Endothelial cell of umbilical vein (primary cell): Measurements from ENCODE around the gene EPS8L2. TPM values are rescaled to one million over a fixed set of nuclear protein-coding genes. Genes with fewer than 3 reads are reported as not detected.

Source experiments
- BruUV-seq: library from RNA; stranded (reverse); fragments of 400-500 nt; replicated peaks from 2 replicates; lab custom pipeline; 2021; lab: Mats Ljungman, UMichigan
- CTCF ChIA-PET: fragments of 300-600, 350-600 bp; sonication (Branson Sonifier 250); formaldehyde crosslinking; loops from one replicate; lab custom pipeline; 2021; ENCODE audit warnings: antibody characterized with exemption, inconsistent platforms; lab: Charles Lee
- POLR2A ChIA-PET: fragments of 300-600, 350-600 bp; sonication (Branson Sonifier 250); formaldehyde crosslinking; loops from one replicate; lab custom pipeline; 2021; ENCODE audit warnings: antibody characterized with exemption, inconsistent platforms; lab: Charles Lee
- DNase-seq: peaks from one replicate; pipeline ENCODE4 v3.0.0-alpha.2; 2011; ENCODE audit warnings: low read depth, low spot score
- FAIRE-seq: peaks from 2 replicates; lab custom pipeline; 2011; peaks lifted over from hg19 to GRCh38; lab: Jason Lieb, UNC
- H2AFZ ChIP-seq: 2 replicates; pipeline ENCODE4 v1.6.0; 2012; ENCODE audit warnings: low read depth, low read length, control low read depth, inconsistent platforms
- H3K27ac ChIP-seq: 2 replicates; pipeline ENCODE4 v1.5.1; 2011; ENCODE audit warnings: low read depth, mild to moderate bottlenecking, control low read depth, low read length, moderate library complexity; ENCODE audit not compliant: insufficient read depth
- H3K27me3 ChIP-seq, 2 experiments: 2 replicates each; pipeline versions ENCODE4 v1.6.0 to v1.6.1; 2011; ENCODE audit warnings: low read length in 2 of 2, mixed read lengths in 1 of 2; ENCODE audit not compliant: control insufficient read depth in 2 of 2, insufficient read depth in 2 of 2
- H3K36me3 ChIP-seq, 2 experiments: 2 replicates in 1 of 2; 3 replicates in 1 of 2; pipeline ENCODE4 v1.5.1; 2011; ENCODE audit warnings: low read length in 2 of 2, mild to moderate bottlenecking in 1 of 2, moderate library complexity in 1 of 2; ENCODE audit not compliant: control insufficient read depth in 2 of 2, insufficient read depth in 2 of 2; ENCODE audit errors: extremely low read depth in 1 of 2
- H3K4me1 ChIP-seq: 3 replicates; pipeline ENCODE4 v1.5.1; 2011; ENCODE audit warnings: mild to moderate bottlenecking, low read length; ENCODE audit not compliant: control insufficient read depth, insufficient read depth; ENCODE audit errors: extremely low read depth
- H3K4me2 ChIP-seq: 2 replicates; pipeline ENCODE4 v1.6.1; 2011; ENCODE audit warnings: low read length, control low read depth, mixed read lengths; ENCODE audit not compliant: insufficient read depth
- H3K4me3 ChIP-seq, 3 experiments: fragments of 200-600 bp in 1 of 3; sonication (generic), shearing (Covaris generic) in 1 of 3; replicated peaks in 1 of 3; 2 replicates each; pipeline ENCODE4 v1.5.1; 2011 to 2016; ENCODE audit warnings: control low read depth in 3 of 3, low read length in 3 of 3, mild to moderate bottlenecking in 2 of 3, inconsistent platforms in 1 of 3, low read depth in 1 of 3, moderate library complexity in 1 of 3; ENCODE audit not compliant: insufficient read depth in 1 of 3
- H3K79me2 ChIP-seq: 2 replicates; pipeline ENCODE4 v1.6.0; 2012; ENCODE audit warnings: low read length, inconsistent platforms; ENCODE audit not compliant: control insufficient read depth, insufficient read depth
- H3K9ac ChIP-seq: replicated peaks from 2 replicates; pipeline ENCODE3; 2011; ENCODE audit warnings: low read length, control low read depth; ENCODE audit not compliant: insufficient read depth; ENCODE audit errors: extremely low read depth
- H3K9me1 ChIP-seq: replicated peaks from 3 replicates; pipeline ENCODE4 v1.6.0; 2011; ENCODE audit warnings: mild to moderate bottlenecking, low read length; ENCODE audit not compliant: control insufficient read depth, insufficient read depth; ENCODE audit errors: extremely low read depth
- H3K9me3 ChIP-seq: replicated peaks from 2 replicates; pipeline ENCODE4 v1.5.1; 2012; ENCODE audit warnings: low read length, inconsistent platforms; ENCODE audit not compliant: control insufficient read depth, insufficient read depth
- H4K20me1 ChIP-seq: replicated peaks from 2 replicates; pipeline ENCODE3; 2011; ENCODE audit warnings: mild to moderate bottlenecking, low read length; ENCODE audit not compliant: control insufficient read depth, insufficient read depth; ENCODE audit errors: extremely low read depth
- FOS ChIP-seq: IDR thresholded peaks from 2 replicates; pipeline ENCODE4 v1.6.1; 2011; ENCODE audit warnings: mild to moderate bottlenecking, low read length, moderate library complexity, borderline replicate concordance; ENCODE audit not compliant: insufficient read depth
- MYC ChIP-seq: IDR thresholded peaks from one replicate; pipeline ENCODE4 v1.6.1; 2011; ENCODE audit warnings: mild to moderate bottlenecking, low read depth, low read length
- POLR2A ChIP-seq: IDR thresholded peaks from 2 replicates; pipeline ENCODE4 v1.6.1; 2012; ENCODE audit warnings: low read depth, mild to moderate bottlenecking, control low read depth, low read length
- POLR2AphosphoS5 ChIP-seq: IDR thresholded peaks from 2 replicates; pipeline ENCODE4 v1.6.1; 2012; ENCODE audit warnings: low read depth, mild to moderate bottlenecking, control low read depth, low read length, moderate library complexity; ENCODE audit not compliant: insufficient read depth
- dilution Hi-C: fragments of 300-500 bp; cut with MboI; formaldehyde crosslinking; loops from one replicate; pipeline ENCODE4 v1.15.0; 2019; ENCODE audit warnings: low sequenced_read_pairs; ENCODE audit not compliant: extremely low pct_ligation_motif_present
- intact Hi-C: fragments of 100-400 bp; cut with micrococcal nuclease; formaldehyde crosslinking; loops from one replicate; pipeline ENCODE4 v1.10.0; 2022
- polyA plus RNA-seq, 4 experiments: library from polyadenylated mRNA; depleted of rRNA in 3 of 4; stranded (reverse) in 3 of 4; unstranded in 1 of 4; fragments of >200 nt; gene quantifications; 2 replicates each; pipeline versions ENCODE4 v1.2.1 to v1.2.3, GENCODE V29; 2011 to 2012; ENCODE audit warnings: missing spikeins in 1 of 4
- total RNA-seq: library from RNA; stranded (reverse); gene quantifications from 2 replicates; pipeline ENCODE4 v1.2.3, GENCODE V29; 2021
- TF ChIP-seq, protein P1 (sequence below), 2 donors: IDR thresholded peaks; 1 replicate in 1 of 2; 2 replicates in 1 of 2; pipeline ENCODE4 v1.5.1; 2011; ENCODE audit warnings: low read length in 2 of 2, mild to moderate bottlenecking in 2 of 2, moderate library complexity in 2 of 2, control low read depth in 1 of 2, inconsistent platforms in 1 of 2, low read depth in 1 of 2; ENCODE audit not compliant: insufficient read depth in 1 of 2; ENCODE audit errors: extremely low read depth in 1 of 2

EPS8L2 gene
- total and polyA plus RNA-seq, 2 donors (not counting 3 experiments of a cell fraction or from before 2014, with no cell fraction given), result 5.2 to 12.5 TPM

DNA sequence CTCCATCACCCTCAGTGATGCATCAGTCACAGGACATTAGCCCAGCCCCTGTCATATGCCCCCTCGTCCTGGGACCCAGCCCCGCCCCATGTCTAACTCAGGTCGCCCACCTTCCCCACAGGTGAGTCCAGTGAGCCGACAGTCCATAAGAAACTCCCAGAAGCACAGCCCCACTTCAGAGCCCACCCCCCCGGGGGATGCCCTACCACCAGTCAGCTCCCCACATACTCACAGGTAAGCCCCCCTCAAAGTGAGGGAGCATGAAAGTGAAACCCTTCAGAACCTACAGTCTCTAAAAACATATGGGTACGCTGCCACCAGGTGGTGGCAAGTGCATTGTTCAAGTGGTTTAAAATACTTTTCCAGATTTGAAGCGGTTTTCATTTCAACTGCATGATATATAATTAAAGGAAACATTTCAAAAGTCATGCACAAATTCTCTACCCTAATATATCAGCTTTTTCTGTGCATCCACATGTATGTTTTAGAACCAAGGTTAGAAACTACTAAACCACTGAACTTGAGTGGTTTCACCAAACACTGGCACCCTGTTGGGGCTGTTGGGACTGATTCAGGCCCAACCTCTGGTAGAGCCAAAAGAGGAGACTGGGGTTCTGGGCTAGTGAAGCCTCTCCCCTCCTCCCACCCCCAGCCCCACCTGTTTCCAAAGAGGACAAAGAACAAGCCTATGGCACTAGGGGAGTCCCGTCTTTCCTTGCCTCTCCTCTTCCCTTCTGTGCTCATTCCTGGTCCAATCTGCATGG is 17.3 kb downstream of the EPS8L2 start:
- FAIRE-seq (peak; percentile 96), DNase-seq (peak; percentile 50)
- Histone ChIP-seq H3K4me1 (peaks cover 3% of the 10 kb centered on the region), H3K36me3 (no peaks in the 10 kb centered on the region), H3K27ac (no peak overlapping the region), H3K9ac (no peak overlapping the region), H3K79me2 (no peaks in the 10 kb centered on the region), H2AFZ (no peak overlapping the region), H3K27me3 (peaks cover 22 to 23% of the 10 kb centered on the region in 2 experiments), H3K9me3 (no peaks in the 10 kb centered on the region), H4K20me1 (no peaks in the 10 kb centered on the region), H3K4me3 (no peak overlapping the region), H3K4me2 (no peak overlapping the region), H3K9me1 (no peaks in the 10 kb centered on the region)
- BruUV-seq, result no TSS peak
- POLR2A ChIA-PET, result no interaction called here
- CTCF ChIA-PET, result interaction anchor here (0.9 to 3.9 kb wide), 14 partner anchors 12 to 169 kb away, joined by 3 to 36 read pairs (median 5); partner anchors contain the start of genes DEAF1, EPS8L2, TALDO1 and TMEM80
- dilution Hi-C loops, result no loop called here
- intact Hi-C loops, result loop anchor here (1.0 kb wide), 1 partner anchor 61 kb away; no protein-coding TSS in a partner anchor
- TF ChIP-seq POLR2A (no peak), POLR2AphosphoS5 (no peak), MYC (no peak), FOS (no peak)
- TF ChIP-seq, protein P1, sequence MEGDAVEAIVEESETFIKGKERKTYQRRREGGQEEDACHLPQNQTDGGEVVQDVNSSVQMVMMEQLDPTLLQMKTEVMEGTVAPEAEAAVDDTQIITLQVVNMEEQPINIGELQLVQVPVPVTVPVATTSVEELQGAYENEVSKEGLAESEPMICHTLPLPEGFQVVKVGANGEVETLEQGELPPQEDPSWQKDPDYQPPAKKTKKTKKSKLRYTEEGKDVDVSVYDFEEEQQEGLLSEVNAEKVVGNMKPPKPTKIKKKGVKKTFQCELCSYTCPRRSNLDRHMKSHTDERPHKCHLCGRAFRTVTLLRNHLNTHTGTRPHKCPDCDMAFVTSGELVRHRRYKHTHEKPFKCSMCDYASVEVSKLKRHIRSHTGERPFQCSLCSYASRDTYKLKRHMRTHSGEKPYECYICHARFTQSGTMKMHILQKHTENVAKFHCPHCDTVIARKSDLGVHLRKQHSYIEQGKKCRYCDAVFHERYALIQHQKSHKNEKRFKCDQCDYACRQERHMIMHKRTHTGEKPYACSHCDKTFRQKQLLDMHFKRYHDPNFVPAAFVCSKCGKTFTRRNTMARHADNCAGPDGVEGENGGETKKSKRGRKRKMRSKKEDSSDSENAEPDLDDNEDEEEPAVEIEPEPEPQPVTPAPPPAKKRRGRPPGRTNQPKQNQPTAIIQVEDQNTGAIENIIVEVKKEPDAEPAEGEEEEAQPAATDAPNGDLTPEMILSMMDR (IDR thresholded peaks at IDR 0.05; ENCODE audit: extremely low read depth in 1 of 2, insufficient read depth in 1 of 2, low read depth in 1 of 2, low read length in 2 of 2), result peak; percentile 48 to 50
